ENCODE measurements around the gene MTTP.

DNA sequence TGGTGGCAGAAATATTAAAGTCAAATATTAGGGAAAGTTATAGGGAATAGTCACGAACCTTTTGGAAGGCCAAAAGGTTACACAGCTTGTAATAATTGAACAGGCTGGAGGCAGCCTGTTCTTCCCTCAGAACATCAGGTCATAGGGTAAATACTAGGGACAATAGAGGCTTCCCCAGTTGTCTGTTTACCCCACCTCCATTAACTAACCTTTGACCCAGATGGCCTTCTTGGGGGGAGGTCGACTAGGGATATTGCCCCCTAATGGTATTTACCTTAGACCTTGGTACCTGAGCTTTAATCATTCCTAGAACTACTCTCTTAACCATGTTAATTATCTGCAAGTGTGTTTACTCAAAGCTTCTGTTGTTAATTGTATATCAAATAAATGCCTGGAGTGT lies 37.8 kb upstream of the MTTP start:
- TF ChIP-seq, protein P1, sequence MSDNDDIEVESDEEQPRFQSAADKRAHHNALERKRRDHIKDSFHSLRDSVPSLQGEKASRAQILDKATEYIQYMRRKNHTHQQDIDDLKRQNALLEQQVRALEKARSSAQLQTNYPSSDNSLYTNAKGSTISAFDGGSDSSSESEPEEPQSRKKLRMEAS (IDR thresholded peaks at IDR 0.05): no peak
- TF ChIP-seq, protein P2, sequence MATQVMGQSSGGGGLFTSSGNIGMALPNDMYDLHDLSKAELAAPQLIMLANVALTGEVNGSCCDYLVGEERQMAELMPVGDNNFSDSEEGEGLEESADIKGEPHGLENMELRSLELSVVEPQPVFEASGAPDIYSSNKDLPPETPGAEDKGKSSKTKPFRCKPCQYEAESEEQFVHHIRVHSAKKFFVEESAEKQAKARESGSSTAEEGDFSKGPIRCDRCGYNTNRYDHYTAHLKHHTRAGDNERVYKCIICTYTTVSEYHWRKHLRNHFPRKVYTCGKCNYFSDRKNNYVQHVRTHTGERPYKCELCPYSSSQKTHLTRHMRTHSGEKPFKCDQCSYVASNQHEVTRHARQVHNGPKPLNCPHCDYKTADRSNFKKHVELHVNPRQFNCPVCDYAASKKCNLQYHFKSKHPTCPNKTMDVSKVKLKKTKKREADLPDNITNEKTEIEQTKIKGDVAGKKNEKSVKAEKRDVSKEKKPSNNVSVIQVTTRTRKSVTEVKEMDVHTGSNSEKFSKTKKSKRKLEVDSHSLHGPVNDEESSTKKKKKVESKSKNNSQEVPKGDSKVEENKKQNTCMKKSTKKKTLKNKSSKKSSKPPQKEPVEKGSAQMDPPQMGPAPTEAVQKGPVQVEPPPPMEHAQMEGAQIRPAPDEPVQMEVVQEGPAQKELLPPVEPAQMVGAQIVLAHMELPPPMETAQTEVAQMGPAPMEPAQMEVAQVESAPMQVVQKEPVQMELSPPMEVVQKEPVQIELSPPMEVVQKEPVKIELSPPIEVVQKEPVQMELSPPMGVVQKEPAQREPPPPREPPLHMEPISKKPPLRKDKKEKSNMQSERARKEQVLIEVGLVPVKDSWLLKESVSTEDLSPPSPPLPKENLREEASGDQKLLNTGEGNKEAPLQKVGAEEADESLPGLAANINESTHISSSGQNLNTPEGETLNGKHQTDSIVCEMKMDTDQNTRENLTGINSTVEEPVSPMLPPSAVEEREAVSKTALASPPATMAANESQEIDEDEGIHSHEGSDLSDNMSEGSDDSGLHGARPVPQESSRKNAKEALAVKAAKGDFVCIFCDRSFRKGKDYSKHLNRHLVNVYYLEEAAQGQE (IDR thresholded peaks at IDR 0.05; ENCODE audit: low read depth): no peak
- TF ChIP-seq YY1 (IDR thresholded peaks at IDR 0.05; ENCODE audit: low read depth) (no peak), EP300 (IDR thresholded peaks at IDR 0.05; ENCODE audit: borderline replicate concordance) (no peak), TCF12 (IDR thresholded peaks at IDR 0.05; ENCODE audit: low read depth) (no peak), CREB1 (IDR thresholded peaks at IDR 0.05; ENCODE audit: low read depth) (no peak)
